ENCODE data around the gene TECPR2. TPM values are rescaled to one million over a fixed set of nuclear protein-coding genes. Genes with fewer than 3 reads are reported as not detected.
"Not testable (repeated sequence)": the region's sequence is repeated elsewhere in the genome, so short reads cannot be mapped to it uniquely, and the experiment has no call there.

The TECPR2 gene
- total RNA-seq, 1 donor, result 16.1 TPM

DNA sequence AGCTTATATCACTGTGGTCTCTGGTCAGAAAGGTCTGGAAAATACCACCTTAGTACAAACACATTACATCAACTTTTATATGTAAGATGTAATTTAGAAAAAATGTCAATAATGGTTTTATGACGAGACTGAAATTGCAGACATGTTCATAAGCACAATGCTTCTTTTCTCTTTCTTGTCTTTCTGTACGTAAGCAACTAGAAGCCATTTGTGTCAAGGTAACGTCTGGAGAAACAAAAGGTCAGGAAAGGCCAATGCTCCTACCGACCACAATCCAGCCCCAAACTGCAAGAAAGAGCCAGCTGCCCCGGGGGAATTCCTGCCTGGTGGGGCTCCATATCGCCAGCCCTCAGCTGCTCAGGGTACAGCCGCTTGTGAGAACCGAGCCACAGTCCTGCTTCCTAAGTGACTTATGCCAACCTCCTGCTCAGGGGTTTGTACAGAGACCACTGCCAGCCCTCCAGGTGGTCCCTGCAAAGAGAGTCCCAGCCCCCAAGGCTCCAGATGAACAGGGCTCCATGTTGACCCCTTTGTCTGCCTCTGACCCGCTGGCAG is 36.9 kb upstream of the TECPR2 start:
- TF ChIP-seq, protein P1, sequence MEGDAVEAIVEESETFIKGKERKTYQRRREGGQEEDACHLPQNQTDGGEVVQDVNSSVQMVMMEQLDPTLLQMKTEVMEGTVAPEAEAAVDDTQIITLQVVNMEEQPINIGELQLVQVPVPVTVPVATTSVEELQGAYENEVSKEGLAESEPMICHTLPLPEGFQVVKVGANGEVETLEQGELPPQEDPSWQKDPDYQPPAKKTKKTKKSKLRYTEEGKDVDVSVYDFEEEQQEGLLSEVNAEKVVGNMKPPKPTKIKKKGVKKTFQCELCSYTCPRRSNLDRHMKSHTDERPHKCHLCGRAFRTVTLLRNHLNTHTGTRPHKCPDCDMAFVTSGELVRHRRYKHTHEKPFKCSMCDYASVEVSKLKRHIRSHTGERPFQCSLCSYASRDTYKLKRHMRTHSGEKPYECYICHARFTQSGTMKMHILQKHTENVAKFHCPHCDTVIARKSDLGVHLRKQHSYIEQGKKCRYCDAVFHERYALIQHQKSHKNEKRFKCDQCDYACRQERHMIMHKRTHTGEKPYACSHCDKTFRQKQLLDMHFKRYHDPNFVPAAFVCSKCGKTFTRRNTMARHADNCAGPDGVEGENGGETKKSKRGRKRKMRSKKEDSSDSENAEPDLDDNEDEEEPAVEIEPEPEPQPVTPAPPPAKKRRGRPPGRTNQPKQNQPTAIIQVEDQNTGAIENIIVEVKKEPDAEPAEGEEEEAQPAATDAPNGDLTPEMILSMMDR (IDR thresholded peaks at IDR 0.05; ENCODE audit: insufficient read depth, low read length), result no peak
- no peak overlapping the region for H3K4me3 ChIP-seq (ENCODE audit: low read depth, low read length)
- no peak for DNase-seq (ENCODE audit: low read depth)

DNA sequence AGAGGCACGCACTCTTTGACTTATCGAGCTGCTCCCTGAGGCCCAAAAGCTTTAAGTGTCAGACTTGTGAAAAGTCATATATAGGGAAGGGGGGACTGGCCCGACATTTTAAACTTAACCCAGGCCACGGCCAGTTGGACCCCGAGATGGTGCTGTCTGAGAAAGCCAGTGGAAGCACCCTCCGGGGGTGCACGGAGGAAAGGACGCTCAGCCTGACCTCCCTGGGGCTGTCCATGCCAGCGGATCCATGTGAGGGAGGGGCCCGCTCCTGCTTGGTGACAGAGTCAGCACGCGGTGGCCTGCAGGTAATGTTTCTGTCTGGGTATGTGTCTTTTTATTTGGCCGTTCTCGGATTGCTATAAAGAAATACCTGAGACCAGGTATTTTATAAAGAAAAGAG is 36.2 kb upstream of the TECPR2 start:
- TF ChIP-seq, protein P1 (IDR thresholded peaks at IDR 0.05; ENCODE audit: insufficient read depth, low read length), result no peak
- no peak for DNase-seq (ENCODE audit: low read depth)
- H3K4me3 ChIP-seq (ENCODE audit: low read depth, low read length), result no peak overlapping the region

GRCh38 chr14:102329381-102329780 is 33.4 kb upstream of the TECPR2 start:
- DNase-seq (ENCODE audit: low read depth); H3K4me3 ChIP-seq (ENCODE audit: low read depth, low read length): not testable (repeated sequence)

DNA sequence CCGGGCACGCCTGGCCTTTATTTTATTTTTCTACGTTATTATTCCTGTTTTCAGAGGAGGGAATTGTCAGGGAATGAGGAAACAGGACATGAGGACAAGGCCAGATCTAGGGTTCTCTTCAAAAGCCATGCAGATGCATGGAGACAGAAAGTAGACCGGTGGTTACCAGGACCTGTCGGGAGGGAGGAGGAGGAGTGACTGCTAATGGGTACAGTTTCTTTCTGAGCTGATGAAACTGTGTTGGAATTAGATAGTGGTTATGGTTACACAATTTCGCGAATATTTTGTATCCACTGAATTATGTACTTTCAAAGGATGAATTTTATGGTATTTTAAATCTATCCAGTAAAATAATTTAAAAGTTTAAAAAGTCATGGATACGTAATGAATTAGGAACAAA is 31.9 kb upstream of the TECPR2 start:
- TF ChIP-seq, protein P1 (IDR thresholded peaks at IDR 0.05; ENCODE audit: insufficient read depth, low read length), result no peak
- H3K4me3 ChIP-seq (ENCODE audit: low read depth, low read length), result no peak overlapping the region
- DNase-seq (ENCODE audit: low read depth), result no peak

DNA sequence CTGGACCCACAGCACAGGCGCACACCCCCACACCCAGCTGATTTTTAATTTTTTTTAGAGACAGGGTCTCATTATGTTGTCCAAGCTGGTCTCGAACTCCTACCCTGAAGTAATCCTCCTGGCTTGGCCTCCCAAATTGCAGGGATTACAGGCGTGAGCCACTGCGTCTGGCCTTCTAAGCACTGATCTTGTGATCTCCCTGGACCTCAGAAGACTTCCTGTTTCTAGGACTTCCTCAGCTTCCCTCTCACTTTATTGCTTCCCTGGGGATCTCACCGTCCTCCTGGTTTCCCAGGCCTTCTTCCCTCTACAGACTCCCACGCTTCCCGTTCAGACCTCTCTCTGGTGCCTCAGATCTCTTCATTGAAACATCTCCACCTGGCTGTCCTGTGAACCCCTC is 29.4 kb upstream of the TECPR2 start:
- TF ChIP-seq, protein P1 (IDR thresholded peaks at IDR 0.05; ENCODE audit: insufficient read depth, low read length), result no peak
- DNase-seq (ENCODE audit: low read depth), result no peak
- H3K4me3 ChIP-seq (ENCODE audit: low read depth, low read length), result no peak overlapping the region

GRCh38 chr14:102333795-102334705 is 28.7 kb upstream of the TECPR2 start:
- no peak for DNase-seq (ENCODE audit: low read depth)
- no peak overlapping the region for H3K4me3 ChIP-seq (ENCODE audit: low read depth, low read length)
- TF ChIP-seq, protein P1 (IDR thresholded peaks at IDR 0.05; ENCODE audit: insufficient read depth, low read length), result no peak

GRCh38 chr14:102335163-102335562 is 27.6 kb upstream of the TECPR2 start:
- H3K4me3 ChIP-seq (ENCODE audit: low read depth, low read length), result no peak overlapping the region
- DNase-seq (ENCODE audit: low read depth), result no peak
- TF ChIP-seq, protein P1 (IDR thresholded peaks at IDR 0.05; ENCODE audit: insufficient read depth, low read length), result no peak

All from fibroblast of the aortic adventitia (primary cell).